GM23338 (cell line): Measurements from ENCODE around the gene SFMBT2. TPM values are rescaled to one million over a fixed set of nuclear protein-coding genes. Genes with fewer than 3 reads are reported as not detected.

Experiments
- ATAC-seq: fragments of 200-7000 bp; cut with Tn5 transposase; 3 replicates; pipeline ENCODE4 v1.9.1; 2020
- DNase-seq: peaks from one replicate; pipeline ENCODE4 v3.0.0-alpha.2; 2015; ENCODE audit warnings: low spot score
- H2AFZ ChIP-seq: fragments of 200-600 bp; sonication (generic); 2 replicates; pipeline ENCODE4 v1.8.0; 2016; ENCODE audit warnings: antibody characterized with exemption, mild to moderate bottlenecking, moderate library complexity
- H3F3A ChIP-seq: fragments of 200-600 bp; sonication (generic); replicated peaks from 2 replicates; pipeline ENCODE4 v1.8.0; 2017; ENCODE audit warnings: antibody characterized with exemption, mixed run types, low read depth
- H3K27ac ChIP-seq: fragments of 200-600 bp; sonication (generic); 2 replicates; pipeline ENCODE4 v1.6.1; 2016; ENCODE audit warnings: low read depth
- H3K27me3 ChIP-seq: fragments of 200-600 bp; sonication (generic); 2 replicates; pipeline ENCODE4 v1.8.0; 2016; ENCODE audit warnings: mild to moderate bottlenecking, mixed run types, moderate library complexity; ENCODE audit not compliant: insufficient read depth
- H3K36me3 ChIP-seq: fragments of 200-600 bp; sonication (generic); 2 replicates; pipeline ENCODE4 v1.8.0; 2016; ENCODE audit warnings: mild to moderate bottlenecking; ENCODE audit not compliant: insufficient read depth
- H3K4me1 ChIP-seq: fragments of 200-600 bp; sonication (generic); 2 replicates; pipeline ENCODE4 v1.8.0; 2016; ENCODE audit warnings: mild to moderate bottlenecking, moderate library complexity; ENCODE audit not compliant: insufficient read depth
- H3K4me2 ChIP-seq: fragments of 200-600 bp; sonication (generic); 2 replicates; pipeline ENCODE4 v1.7.1; 2017; ENCODE audit warnings: mixed run types
- H3K4me3 ChIP-seq: fragments of 200-600 bp; sonication (generic); 2 replicates; pipeline ENCODE4 v1.6.1; 2016; ENCODE audit warnings: mixed run types
- H3K79me2 ChIP-seq: fragments of 200-600 bp; sonication (generic); replicated peaks from 2 replicates; pipeline ENCODE4 v1.8.0; 2017; ENCODE audit warnings: mild to moderate bottlenecking; ENCODE audit not compliant: insufficient read depth
- H3K9me2 ChIP-seq: fragments of 200-600 bp; sonication (generic); 2 replicates; pipeline ENCODE4 v1.8.0; 2017; ENCODE audit not compliant: insufficient read depth
- H4K20me1 ChIP-seq: fragments of 200-600 bp; sonication (generic); replicated peaks from 2 replicates; pipeline ENCODE4 v1.8.0; 2017; ENCODE audit warnings: mild to moderate bottlenecking; ENCODE audit not compliant: insufficient read depth
- H3K27ac Mint-ChIP-seq: 2 replicates; pipeline ENCODE4 v1.8.0; 2020; ENCODE audit warnings: inconsistent platforms, mild to moderate bottlenecking, moderate library complexity, mixed read lengths
- H3K27me3 Mint-ChIP-seq: 3 replicates; pipeline ENCODE4 v1.8.0; 2022; ENCODE audit warnings: low read depth, mild to moderate bottlenecking, moderate library complexity, mixed read lengths, inconsistent platforms; ENCODE audit not compliant: insufficient read depth, poor library complexity
- H3K36me3 Mint-ChIP-seq: 3 replicates; pipeline ENCODE4 v1.8.0; 2021; ENCODE audit warnings: low read depth, mild to moderate bottlenecking, inconsistent platforms, moderate library complexity, mixed read lengths
- H3K4me1 Mint-ChIP-seq: 3 replicates; pipeline ENCODE4 v1.8.0; 2020; ENCODE audit warnings: mild to moderate bottlenecking, inconsistent platforms, mixed read lengths
- H3K4me3 Mint-ChIP-seq: 3 replicates; pipeline ENCODE4 v1.8.0; 2021; ENCODE audit warnings: moderate library complexity, mild to moderate bottlenecking, inconsistent platforms, mixed read lengths
- H3K9me3 Mint-ChIP-seq: 3 replicates; pipeline ENCODE4 v1.8.0; 2020; ENCODE audit warnings: moderate library complexity, mild to moderate bottlenecking, inconsistent platforms, mixed read lengths
- CREB1 ChIP-seq: fragments of 250-450 bp; sonication (Bioruptor Pico); IDR thresholded peaks from 2 replicates; pipeline ENCODE4 v1.5.0; 2020; ENCODE audit warnings: low read depth, mild to moderate bottlenecking, moderate library complexity
- JUNB ChIP-seq: IDR thresholded peaks from one replicate; pipeline ENCODE4 v1.6.1; 2016; ENCODE audit warnings: antibody characterized with exemption; ENCODE audit not compliant: unreplicated experiment
- ZNF462 ChIP-seq: fragments of 250-450 bp; sonication (Bioruptor Pico); IDR thresholded peaks from 2 replicates; pipeline ENCODE4 v1.5.0; 2020; ENCODE audit warnings: mild to moderate bottlenecking, moderate library complexity
- polyA plus RNA-seq: library from polyadenylated mRNA; unstranded; fragments of >200 nt; fragmentation: Nextera tagmentation; extraction: Ambion mirVana; gene quantifications from 2 replicates; pipeline ENCODE4 v1.2.1, GENCODE V29; 2016
- total RNA-seq: library from RNA; depleted of rRNA; stranded (reverse); fragments of >200 nt; shearing (Covaris generic); gene quantifications from 2 replicates; pipeline ENCODE4 v1.2.3, GENCODE V29; 2014
- TF ChIP-seq, protein P1 (sequence below): IDR thresholded peaks from 2 replicates; pipeline ENCODE4 v1.6.1; 2016; ENCODE audit warnings: antibody characterized with exemption

Gene SFMBT2
- total and polyA plus RNA-seq, 2 experiments from 2014 or later: 2.7 to 6.7 TPM

DNA sequence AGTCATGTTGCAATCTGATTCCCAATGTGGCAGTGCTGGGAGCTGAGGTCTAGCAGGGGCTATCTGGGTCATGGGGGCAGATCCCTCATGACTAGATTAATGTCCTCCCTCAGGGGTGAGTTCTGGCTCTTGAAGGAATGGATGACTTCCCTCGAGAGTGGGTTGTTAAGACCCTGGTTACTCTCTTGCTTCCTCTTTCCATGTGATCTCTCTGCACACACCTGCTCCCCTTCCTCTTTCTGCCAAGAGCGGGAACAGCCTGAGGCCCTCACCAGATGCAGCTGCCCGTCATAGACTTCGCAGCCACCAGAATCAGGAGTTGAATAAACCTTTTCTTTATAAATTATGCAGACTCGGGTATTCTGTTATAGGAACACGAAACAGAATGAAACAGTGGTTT is 37.8 kb downstream of the SFMBT2 start:
- Histone ChIP-seq H3K27ac (no peak overlapping the region), H3K4me2 (no peak overlapping the region), H3K4me3 (no peak overlapping the region), H3K36me3 (no peaks in the 10 kb centered on the region; the same call in 1 of the 2 replicates), H3K79me2 (no peaks in the 10 kb centered on the region), H4K20me1 (no peaks in the 10 kb centered on the region), H3K4me1 (no peaks in the 10 kb centered on the region), H3F3A (no peaks in the 10 kb centered on the region), H3K9me2 (no peaks in the 10 kb centered on the region), H3K27me3 (no peaks in the 10 kb centered on the region), H2AFZ (no peak overlapping the region)
- TF ChIP-seq JUNB (no peak), CREB1 (CRISPR knock-in tag) (no peak), ZNF462 (CRISPR knock-in tag) (no peak)
- TF ChIP-seq, protein P1, sequence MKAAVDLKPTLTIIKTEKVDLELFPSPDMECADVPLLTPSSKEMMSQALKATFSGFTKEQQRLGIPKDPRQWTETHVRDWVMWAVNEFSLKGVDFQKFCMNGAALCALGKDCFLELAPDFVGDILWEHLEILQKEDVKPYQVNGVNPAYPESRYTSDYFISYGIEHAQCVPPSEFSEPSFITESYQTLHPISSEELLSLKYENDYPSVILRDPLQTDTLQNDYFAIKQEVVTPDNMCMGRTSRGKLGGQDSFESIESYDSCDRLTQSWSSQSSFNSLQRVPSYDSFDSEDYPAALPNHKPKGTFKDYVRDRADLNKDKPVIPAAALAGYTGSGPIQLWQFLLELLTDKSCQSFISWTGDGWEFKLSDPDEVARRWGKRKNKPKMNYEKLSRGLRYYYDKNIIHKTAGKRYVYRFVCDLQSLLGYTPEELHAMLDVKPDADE: no peak
- Mint-ChIP-seq H3K27ac (no peak overlapping the region), H3K9me3 (peaks cover 5% of the 10 kb centered on the region; the same call in 1 of the 3 replicates), H3K4me3 (no peak overlapping the region), H3K27me3 (peaks cover 5% of the 10 kb centered on the region), H3K4me1 (no peaks in the 10 kb centered on the region), H3K36me3 (peaks cover 42% of the 10 kb centered on the region)
- no peak for ATAC-seq
- DNase-seq: no peak

DNA sequence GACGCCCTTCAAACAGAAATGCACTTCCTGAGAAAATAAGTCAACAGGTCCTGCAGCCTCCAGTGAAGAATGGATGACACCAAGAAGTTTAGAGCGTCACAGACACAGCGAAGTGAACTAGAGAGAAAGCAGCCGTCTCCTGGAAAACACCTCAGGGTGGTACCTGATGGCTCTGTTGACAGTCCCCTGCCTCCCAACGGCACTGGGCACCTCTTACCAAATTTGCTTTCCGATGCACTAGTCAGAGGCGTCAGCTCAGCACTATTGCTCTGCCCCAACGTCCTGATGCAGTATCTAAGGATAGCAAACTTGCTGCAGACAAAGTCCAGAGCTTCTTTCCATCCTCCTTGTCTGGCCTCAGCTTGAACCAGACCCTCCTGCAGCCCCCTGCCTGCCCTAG is 38.3 kb downstream of the SFMBT2 start:
- Histone ChIP-seq H3K27ac (no peak overlapping the region), H3K4me2 (no peak overlapping the region), H3K36me3 (no peaks in the 10 kb centered on the region; the same call in 1 of the 2 replicates), H3K4me3 (no peak overlapping the region), H3K79me2 (no peaks in the 10 kb centered on the region), H3F3A (no peaks in the 10 kb centered on the region), H3K9me2 (no peaks in the 10 kb centered on the region), H4K20me1 (no peaks in the 10 kb centered on the region), H3K27me3 (no peaks in the 10 kb centered on the region), H3K4me1 (no peaks in the 10 kb centered on the region), H2AFZ (no peak overlapping the region)
- H3K27me3 Mint-ChIP-seq: peaks cover 5% of the 10 kb centered on the region
- no peak overlapping the region for H3K4me3 Mint-ChIP-seq
- H3K9me3 Mint-ChIP-seq: peaks cover 5% of the 10 kb centered on the region; the same call in 1 of the 3 replicates
- H3K36me3 Mint-ChIP-seq: peaks cover 36% of the 10 kb centered on the region
- no peak overlapping the region for H3K27ac Mint-ChIP-seq
- no peaks in the 10 kb centered on the region for H3K4me1 Mint-ChIP-seq
- ATAC-seq (no peak), DNase-seq (no peak)
- TF ChIP-seq ZNF462 (CRISPR knock-in tag): no peak
